ENCODE data around the gene AKT3.

DNA sequence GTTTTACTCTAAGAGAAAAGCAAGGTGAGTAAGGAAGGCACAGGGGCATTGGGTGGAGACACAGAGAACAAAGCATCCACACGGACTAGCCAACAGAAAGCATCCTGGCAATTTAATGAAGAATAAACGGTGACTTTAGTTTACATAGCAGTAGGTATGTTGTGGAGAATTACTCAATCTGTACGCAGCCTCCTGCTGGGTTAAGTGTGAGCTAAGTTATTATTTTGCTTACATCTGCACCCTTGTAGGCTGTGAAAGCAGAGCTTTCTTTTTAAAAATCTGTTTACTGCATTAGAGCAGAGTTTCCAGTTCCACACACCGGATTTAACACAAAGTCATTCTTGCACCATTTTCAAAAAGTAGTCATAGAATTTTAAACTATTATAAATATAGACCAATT is 144.5 kb downstream of the AKT3 start:
- TF ChIP-seq YY1 (IDR thresholded peaks at IDR 0.05; ENCODE audit: low read depth) (no peak), CEBPB (IDR thresholded peaks at IDR 0.05) (no peak), EP300 (IDR thresholded peaks at IDR 0.05; ENCODE audit: borderline replicate concordance) (no peak), TCF12 (IDR thresholded peaks at IDR 0.05; ENCODE audit: low read depth) (no peak), NFIC (IDR thresholded peaks at IDR 0.05) (no peak)
- TF ChIP-seq, protein P1, sequence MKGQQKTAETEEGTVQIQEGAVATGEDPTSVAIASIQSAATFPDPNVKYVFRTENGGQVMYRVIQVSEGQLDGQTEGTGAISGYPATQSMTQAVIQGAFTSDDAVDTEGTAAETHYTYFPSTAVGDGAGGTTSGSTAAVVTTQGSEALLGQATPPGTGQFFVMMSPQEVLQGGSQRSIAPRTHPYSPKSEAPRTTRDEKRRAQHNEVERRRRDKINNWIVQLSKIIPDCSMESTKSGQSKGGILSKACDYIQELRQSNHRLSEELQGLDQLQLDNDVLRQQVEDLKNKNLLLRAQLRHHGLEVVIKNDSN (IDR thresholded peaks at IDR 0.05): no peak
